Prostate gland (tissue), 2 donors: ENCODE data around the gene SYMPK.

Experiments
- POLR2A ChIP-seq: fragments of 450-650 bp; IDR thresholded peaks from one replicate; pipeline ENCODE4 v1.6.1; 2016; ENCODE audit warnings: antibody characterized with exemption, mild to moderate bottlenecking
- TF ChIP-seq, protein P1 (sequence below), 4 experiments: fragments of 200-600 bp in 2 of 4; fragments of 450-650 bp in 2 of 4; sonication (generic) in 2 of 4; IDR thresholded peaks; 1 replicate in 3 of 4; 2 replicates in 1 of 4; pipeline ENCODE4 v1.5.1; 2016 to 2019; ENCODE audit warnings: antibody characterized with exemption in 4 of 4, mild to moderate bottlenecking in 2 of 4, moderate library complexity in 2 of 4

- no peak for TF ChIP-seq POLR2A
- TF ChIP-seq, protein P1, sequence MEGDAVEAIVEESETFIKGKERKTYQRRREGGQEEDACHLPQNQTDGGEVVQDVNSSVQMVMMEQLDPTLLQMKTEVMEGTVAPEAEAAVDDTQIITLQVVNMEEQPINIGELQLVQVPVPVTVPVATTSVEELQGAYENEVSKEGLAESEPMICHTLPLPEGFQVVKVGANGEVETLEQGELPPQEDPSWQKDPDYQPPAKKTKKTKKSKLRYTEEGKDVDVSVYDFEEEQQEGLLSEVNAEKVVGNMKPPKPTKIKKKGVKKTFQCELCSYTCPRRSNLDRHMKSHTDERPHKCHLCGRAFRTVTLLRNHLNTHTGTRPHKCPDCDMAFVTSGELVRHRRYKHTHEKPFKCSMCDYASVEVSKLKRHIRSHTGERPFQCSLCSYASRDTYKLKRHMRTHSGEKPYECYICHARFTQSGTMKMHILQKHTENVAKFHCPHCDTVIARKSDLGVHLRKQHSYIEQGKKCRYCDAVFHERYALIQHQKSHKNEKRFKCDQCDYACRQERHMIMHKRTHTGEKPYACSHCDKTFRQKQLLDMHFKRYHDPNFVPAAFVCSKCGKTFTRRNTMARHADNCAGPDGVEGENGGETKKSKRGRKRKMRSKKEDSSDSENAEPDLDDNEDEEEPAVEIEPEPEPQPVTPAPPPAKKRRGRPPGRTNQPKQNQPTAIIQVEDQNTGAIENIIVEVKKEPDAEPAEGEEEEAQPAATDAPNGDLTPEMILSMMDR (IDR thresholded peaks at IDR 0.05) = no peak
These were observed 79.8 kb downstream of the SYMPK start for GRCh38 chr19:45782820-45783785.
